Astrocyte of the hippocampus (primary cell): ENCODE measurements around the gene MBLAC1.
"Not testable (repeated sequence)": the region's sequence is repeated elsewhere in the genome, so short reads cannot be mapped to it uniquely, and the experiment has no call there.

ENCODE experiments used
- DNase-seq: peaks from one replicate; pipeline ENCODE4 v3.0.0; 2011; ENCODE audit warnings: low read depth, low spot score

The MBLAC1 gene

GRCh38 chr7:100122568-100122967 is 4.2 kb upstream of the MBLAC1 start:
- DNase-seq, result no peak

- DNase-seq, result no peak
These were observed 2.2 kb upstream of the MBLAC1 start for GRCh38 chr7:100124301-100125230.

DNA sequence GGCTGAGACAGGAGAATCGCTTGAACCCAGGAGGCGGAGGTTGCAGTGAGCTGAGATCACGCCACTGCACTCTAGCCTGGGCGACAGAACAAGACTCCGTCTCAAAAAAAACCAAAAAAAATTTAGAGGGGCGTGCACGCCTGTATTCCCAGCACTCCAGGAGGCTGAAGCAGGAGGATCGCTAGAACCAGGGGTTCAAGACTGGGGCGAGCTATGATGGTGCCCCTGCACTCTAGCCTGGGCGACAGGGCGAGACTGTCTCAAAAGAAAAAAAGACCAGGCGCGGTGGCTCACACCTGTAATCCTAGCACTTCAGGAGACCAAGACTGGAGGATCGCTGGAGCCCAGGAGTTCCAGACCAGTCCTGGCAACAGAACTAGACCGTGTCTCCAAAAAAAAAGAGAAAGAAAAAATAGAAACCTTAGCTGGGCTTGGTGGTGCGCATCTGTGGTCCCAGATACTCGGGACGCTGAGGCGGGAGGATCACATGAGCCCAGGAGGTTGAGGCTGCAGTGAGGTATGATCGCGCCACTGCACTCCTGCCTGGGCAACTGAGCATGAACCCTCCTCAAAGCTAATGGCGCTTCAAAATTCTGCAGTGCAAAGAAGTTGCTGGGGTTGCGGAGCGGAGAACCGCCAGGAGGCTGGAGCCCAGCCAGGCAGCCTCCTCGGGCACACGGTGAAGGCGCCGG is 382 bp upstream of the MBLAC1 start:
- no peak for DNase-seq

GRCh38 chr7:100127866-100128636 is 1.3 kb downstream of the MBLAC1 start:
- DNase-seq, result peak; percentile 44

DNA sequence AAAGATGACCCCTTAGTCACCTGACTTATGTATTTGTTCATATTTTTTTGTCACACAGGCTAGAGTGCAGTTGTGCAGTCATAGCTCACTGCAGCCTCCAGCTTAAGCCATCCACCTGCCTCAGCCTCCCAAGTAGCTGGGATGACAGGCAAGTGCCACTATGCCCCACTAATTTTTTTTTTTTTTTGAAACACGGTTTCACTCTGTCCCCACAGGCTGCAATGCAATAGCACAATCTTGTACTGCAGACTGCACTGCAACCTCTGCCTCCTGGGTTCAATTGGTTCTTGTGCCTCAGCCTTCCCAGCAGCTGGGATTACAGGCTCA is 1.8 kb downstream of the MBLAC1 start:
- no peak for DNase-seq

- not testable (repeated sequence) for DNase-seq
These were observed 3.4 kb downstream of the MBLAC1 start for GRCh38 chr7:100130220-100130607.

DNA sequence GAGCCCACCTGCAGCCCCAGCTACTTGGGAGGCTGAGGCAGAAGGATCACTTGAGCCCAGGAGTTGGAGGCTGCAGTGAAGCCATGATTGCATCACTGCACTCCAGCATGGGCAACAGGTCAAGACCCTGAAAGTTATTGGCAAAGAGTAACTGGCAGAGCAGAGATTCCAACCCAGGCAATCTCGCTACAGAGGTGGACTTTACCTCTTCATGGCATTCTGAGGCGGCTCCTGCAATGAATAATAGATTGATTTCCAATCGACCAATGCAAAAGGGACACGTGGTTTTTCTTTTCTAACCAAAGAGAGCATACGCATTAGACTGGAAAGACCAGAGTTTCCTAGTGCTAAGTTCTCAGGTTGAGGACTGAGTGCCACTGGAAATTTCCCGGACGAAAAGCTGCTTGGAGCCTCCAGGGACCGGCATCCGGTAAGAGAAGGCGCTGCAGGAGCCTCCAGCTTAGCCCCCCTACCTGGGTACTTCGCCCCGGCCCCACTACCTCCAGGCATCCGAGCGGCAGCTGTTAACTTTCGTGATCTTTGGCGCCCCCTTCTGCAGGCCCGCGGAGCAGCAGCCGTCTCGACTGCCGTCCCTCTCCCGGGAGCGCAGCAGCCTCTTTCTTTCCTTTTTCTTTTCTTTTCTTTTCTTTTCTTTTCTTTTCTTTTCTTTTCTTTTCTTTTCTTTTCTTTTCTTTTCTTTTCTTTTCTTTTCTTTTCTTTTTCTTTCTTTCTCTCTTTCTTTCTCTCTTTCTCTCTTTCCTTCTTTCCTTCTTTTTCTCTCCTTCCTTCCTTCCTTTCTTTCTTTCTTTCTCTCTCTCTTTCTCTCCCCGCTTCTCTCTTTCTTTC is 4.1 kb downstream of the MBLAC1 start:
- peak; percentile 84 for DNase-seq

DNA sequence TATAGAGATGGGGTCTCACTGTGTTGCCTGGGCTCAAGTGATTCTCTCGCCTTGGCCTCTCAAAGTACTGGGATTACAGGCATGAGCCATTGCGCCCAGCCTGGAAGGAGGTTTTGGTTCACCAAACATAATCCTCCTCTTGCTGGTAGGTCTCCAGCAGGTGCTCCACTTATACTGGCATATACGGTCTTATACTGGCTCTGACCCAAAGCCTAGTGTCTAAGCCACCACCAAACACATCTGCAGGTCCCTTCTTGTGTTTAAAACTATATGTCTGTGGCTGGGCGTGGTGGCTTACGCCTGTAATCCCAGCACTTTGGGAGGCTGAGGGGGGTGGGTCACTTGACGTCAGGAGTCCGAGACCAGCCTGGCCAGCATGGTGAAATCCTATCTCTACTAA is 5.4 kb downstream of the MBLAC1 start:
- DNase-seq, result no peak

- peak; percentile 80 for DNase-seq
These were observed 6.0 kb downstream of the MBLAC1 start for GRCh38 chr7:100132697-100133151.

GRCh38 chr7:100137851-100138760 is 11.3 kb downstream of the MBLAC1 start:
- no peak for DNase-seq

GRCh38 chr7:100141555-100141949 is 14.8 kb downstream of the MBLAC1 start:
- DNase-seq, result no peak

DNA sequence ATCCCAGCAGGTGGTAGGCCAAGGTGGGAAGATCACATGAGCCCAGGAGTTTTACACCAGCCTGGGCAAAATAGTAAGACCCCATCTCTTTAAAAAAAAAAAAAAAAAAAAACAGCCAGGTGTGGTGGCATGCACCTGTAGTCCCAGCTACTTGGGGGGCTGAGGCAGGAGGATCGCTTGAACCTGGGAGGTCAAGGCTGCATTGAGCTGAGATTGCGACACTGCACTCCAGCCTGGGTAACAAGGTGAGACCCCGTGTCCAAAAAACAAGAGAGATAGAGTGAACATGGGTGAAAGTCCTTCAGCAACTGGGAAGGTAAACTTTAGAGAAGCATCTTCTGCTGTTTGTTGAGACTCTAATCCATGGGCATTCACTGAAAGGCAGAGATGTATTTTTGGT is 15.7 kb downstream of the MBLAC1 start:
- DNase-seq, result no peak

DNA sequence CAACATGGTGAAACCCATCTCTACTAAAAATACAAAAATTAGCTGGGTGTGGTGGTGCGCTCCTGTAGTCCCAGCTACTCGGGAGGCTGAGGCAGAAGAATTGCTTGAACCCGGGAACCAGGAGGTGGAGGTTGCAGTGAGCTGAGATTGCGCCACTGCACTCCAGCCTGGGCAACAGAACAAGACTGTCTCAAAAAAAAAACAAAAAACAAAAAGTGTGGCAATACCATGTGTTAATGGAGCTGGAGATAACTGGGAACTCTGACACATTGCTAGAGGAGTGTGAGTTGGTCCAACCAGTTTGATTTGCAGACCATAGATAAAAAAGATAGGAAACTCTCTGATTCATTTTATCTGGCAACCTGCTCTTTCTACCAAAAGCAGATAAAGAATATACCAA is 19.6 kb downstream of the MBLAC1 start:
- DNase-seq, result not testable (repeated sequence)

- no peak for DNase-seq
These were observed 20.5 kb downstream of the MBLAC1 start for GRCh38 chr7:100147278-100147677.

DNA sequence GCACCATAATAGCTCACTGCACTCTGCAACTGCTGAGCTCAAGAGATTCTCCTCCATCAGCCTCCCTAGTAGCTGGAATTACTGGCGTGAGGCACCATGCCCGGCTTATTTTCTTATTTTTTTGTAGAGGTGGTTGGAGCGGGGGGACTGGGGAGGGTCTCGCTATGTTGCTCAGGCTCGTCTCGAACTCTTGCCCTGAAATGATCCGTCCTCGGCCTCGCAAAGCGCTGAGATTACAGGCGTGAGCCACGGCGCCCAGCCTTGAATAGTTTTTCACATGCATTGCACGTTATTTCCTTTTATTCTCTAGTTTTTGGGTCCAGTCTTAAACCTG is 21.4 kb downstream of the MBLAC1 start:
- no peak for DNase-seq

GRCh38 chr7:100148559-100149328 is 22.0 kb downstream of the MBLAC1 start, which contains the start of gene LAMTOR4:
Gene LAMTOR4 (plus strand): TSS chr7:100148918. CDS start chr7:100148973, 55 bp downstream.
- DNase-seq, result peak; percentile 100

GRCh38 chr7:100152404-100152803 is 25.6 kb downstream of the MBLAC1 start:
- no peak for DNase-seq

GRCh38 chr7:100152937-100153666 is 26.3 kb downstream of the MBLAC1 start:
- no peak for DNase-seq
